ENCODE data around the gene IFITM10. TPM values are rescaled to one million over a fixed set of nuclear protein-coding genes. Genes with fewer than 3 reads are reported as not detected.
A peak's percentile ranks its signal among the peaks of the same experiment; 100 is the strongest.

Gene IFITM10
- total RNA-seq, 4 donors from 2014 or later, result 0.88 to 6.3 (median 2.4) TPM

- peaks cover 0 to 16% (median 4%) of the 10 kb centered on the region in 3 donors for H3K4me1 ChIP-seq
- H3K9me3 ChIP-seq, result no peaks in the 10 kb centered on the region
- H3K27me3 ChIP-seq, result peaks cover 0 to 54% (median 0%) of the 10 kb centered on the region in 4 donors
- no peak overlapping the region for H3K4me3 ChIP-seq
- no peaks in the 10 kb centered on the region for H3K36me3 ChIP-seq
- H3K27ac ChIP-seq, result peak overlapping the region in 1 of 4 donors; percentile 17
- DNase-seq, result no peak
- TF ChIP-seq CTCF (IDR thresholded peaks at IDR 0.05) (no peak), POLR2A (IDR thresholded peaks at IDR 0.05) (no peak)
- 69 to 82% methylated on average over 2 to 21 of the region's 24 CpGs for WGBS, 2 donors
- intact Hi-C loops (cut with DNase I), result no loop called here
Measured at GRCh38 chr11:1783725-1784529, 33.5 kb upstream of the IFITM10 start.

- Histone ChIP-seq H3K36me3 (no peaks in the 10 kb centered on the region), H3K9me3 (no peaks in the 10 kb centered on the region), H3K4me3 (no peak overlapping the region), H3K27ac (peak overlapping the region in 2 of 4 donors; percentile 17 to 28), H3K4me1 (peaks cover 2 to 24% (median 10%) of the 10 kb centered on the region in 3 donors), H3K27me3 (peaks cover 0 to 54% (median 0%) of the 10 kb centered on the region in 4 donors)
- intact Hi-C loops (cut with DNase I), result no loop called here
- WGBS, 2 donors, result 49 to 55% methylated on average over 12 to 17 of the region's 20 CpGs
- TF ChIP-seq CTCF (IDR thresholded peaks at IDR 0.05) (no peak), POLR2A (IDR thresholded peaks at IDR 0.05) (no peak)
- DNase-seq, result no peak
Measured at GRCh38 chr11:1782831-1783724, 32.7 kb upstream of the IFITM10 start.

GRCh38 chr11:1782031-1782590 is 31.7 kb upstream of the IFITM10 start:
- 68 to 88% methylated on average over 2 to 5 of the region's 13 CpGs for WGBS, 2 donors
- H3K4me1 ChIP-seq, result peaks cover 8 to 27% (median 12%) of the 10 kb centered on the region in 3 donors
- H3K36me3 ChIP-seq, result no peaks in the 10 kb centered on the region
- no peaks in the 10 kb centered on the region for H3K9me3 ChIP-seq
- no peak overlapping the region for H3K4me3 ChIP-seq
- TF ChIP-seq POLR2A (IDR thresholded peaks at IDR 0.05), result no peak
- DNase-seq, result no peak
- intact Hi-C loops (cut with DNase I), result no loop called here
- H3K27me3 ChIP-seq, result peaks cover 0 to 54% (median 0%) of the 10 kb centered on the region in 4 donors
- H3K27ac ChIP-seq, result peak overlapping the region in 2 of 4 donors; percentile 13 to 28

- H3K27ac ChIP-seq, result no peak overlapping the region
- intact Hi-C loops (cut with DNase I), result no loop called here
- TF ChIP-seq CTCF (IDR thresholded peaks at IDR 0.05), result no peak
- no peak for TF ChIP-seq POLR2A (IDR thresholded peaks at IDR 0.05)
- H3K4me3 ChIP-seq, result no peak overlapping the region
- peaks cover 0 to 59% (median 0%) of the 10 kb centered on the region in 4 donors for H3K27me3 ChIP-seq
- peaks cover 8 to 27% (median 12%) of the 10 kb centered on the region in 3 donors for H3K4me1 ChIP-seq
- no peaks in the 10 kb centered on the region for H3K9me3 ChIP-seq
- WGBS, 2 donors, result 57 to 100% methylated on average over 1 of the region's 9 CpGs
- no peaks in the 10 kb centered on the region for H3K36me3 ChIP-seq
- no peak for DNase-seq
Measured at GRCh38 chr11:1781593-1781975, 31.2 kb upstream of the IFITM10 start.

GRCh38 chr11:1780700-1781592 is 30.6 kb upstream of the IFITM10 start:
- H3K36me3 ChIP-seq, result no peaks in the 10 kb centered on the region
- H3K27ac ChIP-seq, result no peak overlapping the region
- no peak overlapping the region for H3K4me3 ChIP-seq
- TF ChIP-seq CTCF (IDR thresholded peaks at IDR 0.05) (no peak), POLR2A (IDR thresholded peaks at IDR 0.05) (no peak)
- no peaks in the 10 kb centered on the region for H3K9me3 ChIP-seq
- intact Hi-C loops (cut with DNase I), result no loop called here
- DNase-seq, result no peak
- H3K4me1 ChIP-seq, result peaks cover 8 to 27% (median 12%) of the 10 kb centered on the region in 3 donors
- H3K27me3 ChIP-seq, result peaks cover 0 to 59% (median 0%) of the 10 kb centered on the region in 4 donors
- WGBS, 2 donors, result 66 to 80% methylated on average over 17 to 22 of the region's 25 CpGs
